Left lung (tissue), 10 donors: ENCODE data around the gene DSC3. TPM values are rescaled to one million over a fixed set of nuclear protein-coding genes. Genes with fewer than 3 reads are reported as not detected.

ENCODE experiments used
- ATAC-seq: fragments of 200-7000 bp; cut with Tn5 transposase; one replicate; pipeline ENCODE4 v1.9.1; 2020; ENCODE audit warnings: moderate library complexity
- DNase-seq, 4 donors: peaks; one replicate each; pipeline ENCODE4 v3.0.0-alpha.2; 2013 to 2020
- H3K27ac ChIP-seq, 2 donors: fragments of 200-600 bp; sonication (generic) in 1 of 2; one replicate each; pipeline versions ENCODE4 v1.5.0 to v1.8.0; 2020 to 2021
- H3K27me3 ChIP-seq, 2 donors: fragments of 200-600 bp; sonication (generic) in 1 of 2; one replicate each; pipeline versions ENCODE4 v1.5.0 to v1.8.0; 2020 to 2021
- H3K36me3 ChIP-seq, 2 donors: fragments of 200-600 bp; sonication (generic) in 1 of 2; one replicate each; pipeline versions ENCODE4 v1.5.0 to v1.8.0; 2020 to 2021
- H3K4me1 ChIP-seq, 2 donors: fragments of 200-600 bp; one replicate each; pipeline ENCODE4 v1.8.0; 2021
- H3K4me3 ChIP-seq, 2 donors: fragments of 200-600 bp; sonication (generic) in 1 of 2; one replicate each; pipeline versions ENCODE4 v1.5.0 to v1.8.0; 2020 to 2021; ENCODE audit warnings: mild to moderate bottlenecking in 1 of 2
- H3K9me3 ChIP-seq, 2 donors: fragments of 200-600 bp; sonication (generic) in 1 of 2; one replicate each; pipeline versions ENCODE4 v1.5.0 to v1.8.0; 2020 to 2021
- intact Hi-C, 2 donors: fragments of 100-400 bp; cut with DNase I; formaldehyde crosslinking; loops; one replicate each; pipeline versions ENCODE4 v1.11.2 to v1.14.2; 2022
- polyA plus RNA-seq, 6 donors: library from polyadenylated mRNA; unstranded; fragments of 120-200 nt; gene quantifications; one replicate each; pipeline ENCODE4 v1.2.1, GENCODE V29; 2013; ENCODE audit not compliant: insufficient read length in 6 of 6
- total RNA-seq, 2 donors: library from RNA; stranded (reverse); fragmentation: NEBNext Ultra II Directional; extraction: Animal tissue kit (Norgen Biotek cat#: 25700); gene quantifications; one replicate each; pipeline ENCODE4 v1.2.1, GENCODE V29; 2021
- TF ChIP-seq, protein P1 (sequence below), 2 donors: fragments of 200-600 bp; sonication (generic) in 1 of 2; IDR thresholded peaks; one replicate each; pipeline versions ENCODE4 v1.5.0 to v1.8.0; 2021; ENCODE audit warnings: antibody characterized with exemption in 2 of 2
- donor health status: DM: no; HTN: yes; CAD: no.
- donor health status: DM: no; HTN: no; CAD: no.

DSC3 gene
- total and polyA plus RNA-seq, 8 donors, result 0.14 to 0.97 (median 0.30) TPM; not detected in 1

DNA sequence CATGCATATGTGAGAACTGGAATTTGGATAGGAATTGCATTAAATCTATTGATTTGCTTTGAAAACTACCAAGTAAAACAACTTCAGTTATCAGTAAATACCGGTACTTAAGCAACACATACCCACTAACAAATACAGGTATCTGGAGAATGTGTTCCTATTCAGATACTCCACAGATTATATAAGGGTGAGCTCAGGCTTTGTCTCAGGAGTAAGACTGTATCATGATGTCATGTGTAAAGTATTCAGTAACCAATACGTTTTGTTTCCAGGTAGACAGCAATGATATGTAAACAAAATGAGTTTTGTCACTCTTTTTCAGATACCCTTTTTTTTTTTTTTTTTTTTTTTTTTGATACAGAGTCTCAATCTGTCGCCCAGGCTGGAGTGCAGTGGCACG, 74.8 kb downstream of the DSC3 start:
- intact Hi-C loops, result no loop called here
- ATAC-seq, result no peak
- DNase-seq, result no peak
- Histone ChIP-seq H3K36me3 (no peaks in the 10 kb centered on the region), H3K4me1 (no peaks in the 10 kb centered on the region), H3K9me3 (no peaks in the 10 kb centered on the region), H3K27me3 (peaks cover 0 to 3% of the 10 kb centered on the region in 2 donors), H3K27ac (no peak overlapping the region), H3K4me3 (no peak overlapping the region)
- TF ChIP-seq, protein P1, sequence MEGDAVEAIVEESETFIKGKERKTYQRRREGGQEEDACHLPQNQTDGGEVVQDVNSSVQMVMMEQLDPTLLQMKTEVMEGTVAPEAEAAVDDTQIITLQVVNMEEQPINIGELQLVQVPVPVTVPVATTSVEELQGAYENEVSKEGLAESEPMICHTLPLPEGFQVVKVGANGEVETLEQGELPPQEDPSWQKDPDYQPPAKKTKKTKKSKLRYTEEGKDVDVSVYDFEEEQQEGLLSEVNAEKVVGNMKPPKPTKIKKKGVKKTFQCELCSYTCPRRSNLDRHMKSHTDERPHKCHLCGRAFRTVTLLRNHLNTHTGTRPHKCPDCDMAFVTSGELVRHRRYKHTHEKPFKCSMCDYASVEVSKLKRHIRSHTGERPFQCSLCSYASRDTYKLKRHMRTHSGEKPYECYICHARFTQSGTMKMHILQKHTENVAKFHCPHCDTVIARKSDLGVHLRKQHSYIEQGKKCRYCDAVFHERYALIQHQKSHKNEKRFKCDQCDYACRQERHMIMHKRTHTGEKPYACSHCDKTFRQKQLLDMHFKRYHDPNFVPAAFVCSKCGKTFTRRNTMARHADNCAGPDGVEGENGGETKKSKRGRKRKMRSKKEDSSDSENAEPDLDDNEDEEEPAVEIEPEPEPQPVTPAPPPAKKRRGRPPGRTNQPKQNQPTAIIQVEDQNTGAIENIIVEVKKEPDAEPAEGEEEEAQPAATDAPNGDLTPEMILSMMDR (IDR thresholded peaks at IDR 0.05), result no peak

DNA sequence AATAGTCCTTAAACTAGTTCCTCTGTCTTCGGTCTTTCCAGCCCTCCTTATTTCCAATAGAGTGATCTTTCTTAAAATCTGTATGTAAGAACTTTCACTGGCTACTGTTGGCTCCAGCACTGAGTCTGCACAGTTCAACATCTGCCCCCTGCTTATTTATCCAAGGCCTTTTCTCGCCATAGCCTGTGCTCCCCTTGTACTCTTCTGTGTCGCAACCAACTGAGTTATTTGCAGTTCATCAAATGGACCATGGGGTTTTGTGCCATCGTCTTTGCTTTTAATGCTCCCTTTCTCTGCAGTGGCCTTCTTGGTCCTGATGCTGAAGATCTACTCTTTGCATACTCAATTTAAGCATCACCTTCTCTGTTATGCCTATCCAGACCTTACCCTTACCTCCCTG, 77.3 kb downstream of the DSC3 start:
- Histone ChIP-seq H3K27ac (no peak overlapping the region), H3K9me3 (no peaks in the 10 kb centered on the region), H3K4me1 (no peaks in the 10 kb centered on the region), H3K4me3 (no peak overlapping the region), H3K27me3 (no peaks in the 10 kb centered on the region), H3K36me3 (no peaks in the 10 kb centered on the region)
- intact Hi-C loops, result no loop called here
- TF ChIP-seq, protein P1 (IDR thresholded peaks at IDR 0.05), result no peak
- ATAC-seq, result no peak
- no peak for DNase-seq

DNA sequence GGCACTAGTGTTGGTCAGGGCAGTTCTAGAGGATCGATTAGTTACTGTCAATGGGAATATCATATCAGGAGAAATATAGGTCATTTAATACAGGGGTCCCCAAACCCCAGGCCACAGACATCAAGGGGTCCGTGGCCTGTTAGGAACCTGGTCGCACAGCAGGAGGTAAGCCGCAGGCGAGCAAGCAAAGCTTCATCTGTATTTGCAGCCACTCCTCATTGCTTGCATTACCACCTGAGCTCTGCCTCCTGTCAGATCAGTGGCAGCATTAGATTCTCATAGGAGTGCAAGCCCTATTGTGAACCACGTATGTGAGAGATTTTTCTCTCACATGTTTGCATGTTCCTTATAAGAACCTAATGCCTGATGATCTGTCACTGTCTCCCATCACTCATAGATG, 81.9 kb downstream of the DSC3 start:
- no peaks in the 10 kb centered on the region for H3K9me3 ChIP-seq
- intact Hi-C loops, result no loop called here
- no peaks in the 10 kb centered on the region for H3K27me3 ChIP-seq
- no peak overlapping the region for H3K27ac ChIP-seq
- TF ChIP-seq, protein P1 (IDR thresholded peaks at IDR 0.05), result no peak
- H3K36me3 ChIP-seq, result no peaks in the 10 kb centered on the region
- DNase-seq (no peak), ATAC-seq (no peak)
- H3K4me3 ChIP-seq, result no peak overlapping the region
- no peaks in the 10 kb centered on the region for H3K4me1 ChIP-seq

DNA sequence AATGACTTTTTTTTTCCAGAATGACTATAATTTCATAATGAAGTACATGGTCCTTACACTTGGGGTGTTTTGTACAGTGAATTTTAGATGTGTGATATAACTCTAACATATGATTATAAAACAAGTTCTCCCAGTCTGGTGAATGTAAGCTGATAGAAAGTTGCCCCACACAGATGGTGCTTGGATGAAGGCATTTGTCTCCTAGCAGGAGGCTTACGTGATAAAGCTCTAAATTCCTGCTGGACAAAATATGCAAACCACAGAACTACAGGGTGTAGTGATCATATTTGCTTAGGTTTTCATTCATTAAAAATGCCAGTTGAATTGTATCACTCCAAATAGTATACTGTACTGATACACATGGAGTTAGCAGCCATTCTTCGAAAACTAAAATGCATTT, 85.5 kb downstream of the DSC3 start:
- TF ChIP-seq, protein P1 (IDR thresholded peaks at IDR 0.05), result no peak
- Histone ChIP-seq H3K36me3 (no peaks in the 10 kb centered on the region), H3K27ac (no peak overlapping the region), H3K4me3 (no peak overlapping the region), H3K4me1 (no peaks in the 10 kb centered on the region), H3K27me3 (no peaks in the 10 kb centered on the region), H3K9me3 (no peaks in the 10 kb centered on the region)
- intact Hi-C loops, result no loop called here
- no peak for DNase-seq
- no peak for ATAC-seq

DNA sequence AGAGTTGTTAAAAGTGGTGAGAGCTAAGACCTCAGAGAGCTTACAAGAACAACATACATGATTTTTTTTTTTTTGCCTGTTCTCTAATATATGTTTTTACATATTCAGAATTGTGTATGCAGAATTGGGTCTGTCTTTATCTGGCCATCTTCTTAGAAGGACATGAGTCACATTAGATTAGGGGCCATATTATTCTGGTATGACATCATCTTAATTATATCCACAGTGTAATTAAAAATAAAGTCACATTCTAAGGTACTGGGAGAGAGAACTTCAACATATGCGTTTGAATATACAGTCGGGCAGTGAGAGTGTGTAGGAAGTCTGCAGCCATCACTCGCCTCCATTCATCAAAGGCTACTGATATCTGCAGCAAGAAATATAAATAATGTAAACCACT, 88.3 kb downstream of the DSC3 start:
- H3K27me3 ChIP-seq, result no peaks in the 10 kb centered on the region
- no peak for ATAC-seq
- DNase-seq, result no peak
- H3K9me3 ChIP-seq, result no peaks in the 10 kb centered on the region
- TF ChIP-seq, protein P1 (IDR thresholded peaks at IDR 0.05), result no peak
- H3K4me1 ChIP-seq, result no peaks in the 10 kb centered on the region
- H3K4me3 ChIP-seq, result no peak overlapping the region
- intact Hi-C loops, result no loop called here
- no peaks in the 10 kb centered on the region for H3K36me3 ChIP-seq
- no peak overlapping the region for H3K27ac ChIP-seq
